Testis (tissue), 2 donors: ENCODE results near the gene HMX1.

Source experiments
- POLR2A ChIP-seq: fragments of 450-650 bp; IDR thresholded peaks from one replicate; pipeline ENCODE4 v1.6.1; 2017; ENCODE audit warnings: antibody characterized with exemption, mild to moderate bottlenecking, moderate library complexity
- TF ChIP-seq, protein P1 (sequence below), 3 experiments: fragments of 450-650 bp in 2 of 3; fragments of 200-600 bp in 1 of 3; sonication (generic) in 1 of 3; IDR thresholded peaks; one replicate each; pipeline ENCODE4 v1.5.1; 2016 to 2019; ENCODE audit warnings: antibody characterized with exemption in 3 of 3, mild to moderate bottlenecking in 2 of 3, moderate library complexity in 1 of 3

DNA sequence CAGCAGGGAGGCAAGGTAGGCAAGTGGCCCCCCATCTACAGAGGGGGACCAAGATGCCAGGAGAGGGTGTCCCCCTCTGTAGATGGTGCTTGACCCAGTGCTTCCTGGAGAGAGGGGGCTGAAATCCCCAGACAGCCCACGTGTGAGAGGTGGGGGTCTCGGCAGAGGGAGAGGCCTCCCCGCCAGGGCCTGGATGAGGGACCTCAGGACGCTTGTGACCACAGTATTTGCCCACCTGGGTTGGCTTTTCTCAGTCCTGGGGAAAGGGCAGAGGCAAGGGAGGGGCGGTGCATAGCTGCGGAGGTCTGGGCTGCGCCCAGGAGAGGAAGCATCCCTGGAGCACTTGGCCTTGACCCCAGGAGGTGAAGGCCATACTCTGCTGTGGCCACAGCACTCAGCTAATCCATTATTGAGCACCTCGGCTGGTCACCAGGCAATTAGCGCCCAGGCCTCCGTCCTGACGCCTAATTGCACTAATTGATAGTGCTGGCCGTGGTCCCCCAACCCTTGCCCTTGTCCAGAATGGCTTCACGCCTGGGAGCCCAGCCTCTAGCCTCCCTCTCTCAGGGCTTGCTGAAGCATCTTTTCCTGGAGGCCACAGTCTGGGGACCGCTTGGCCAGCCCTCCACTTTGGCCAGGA lies 30.7 kb downstream of the HMX1 start:
- TF ChIP-seq, protein P1, sequence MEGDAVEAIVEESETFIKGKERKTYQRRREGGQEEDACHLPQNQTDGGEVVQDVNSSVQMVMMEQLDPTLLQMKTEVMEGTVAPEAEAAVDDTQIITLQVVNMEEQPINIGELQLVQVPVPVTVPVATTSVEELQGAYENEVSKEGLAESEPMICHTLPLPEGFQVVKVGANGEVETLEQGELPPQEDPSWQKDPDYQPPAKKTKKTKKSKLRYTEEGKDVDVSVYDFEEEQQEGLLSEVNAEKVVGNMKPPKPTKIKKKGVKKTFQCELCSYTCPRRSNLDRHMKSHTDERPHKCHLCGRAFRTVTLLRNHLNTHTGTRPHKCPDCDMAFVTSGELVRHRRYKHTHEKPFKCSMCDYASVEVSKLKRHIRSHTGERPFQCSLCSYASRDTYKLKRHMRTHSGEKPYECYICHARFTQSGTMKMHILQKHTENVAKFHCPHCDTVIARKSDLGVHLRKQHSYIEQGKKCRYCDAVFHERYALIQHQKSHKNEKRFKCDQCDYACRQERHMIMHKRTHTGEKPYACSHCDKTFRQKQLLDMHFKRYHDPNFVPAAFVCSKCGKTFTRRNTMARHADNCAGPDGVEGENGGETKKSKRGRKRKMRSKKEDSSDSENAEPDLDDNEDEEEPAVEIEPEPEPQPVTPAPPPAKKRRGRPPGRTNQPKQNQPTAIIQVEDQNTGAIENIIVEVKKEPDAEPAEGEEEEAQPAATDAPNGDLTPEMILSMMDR (IDR thresholded peaks at IDR 0.05): no peak
- TF ChIP-seq POLR2A: no peak
